Urothelium cell line (cell line): ENCODE measurements around the gene CD46.

Experiments
- DNase-seq: peaks from one replicate; pipeline ENCODE4 v3.0.0; 2011; ENCODE audit warnings: low spot score, mixed read lengths
- FAIRE-seq: peaks from 2 replicates; lab custom pipeline; 2011; peaks lifted over from hg19 to GRCh38; lab: Jason Lieb, UNC

CD46 gene

DNA sequence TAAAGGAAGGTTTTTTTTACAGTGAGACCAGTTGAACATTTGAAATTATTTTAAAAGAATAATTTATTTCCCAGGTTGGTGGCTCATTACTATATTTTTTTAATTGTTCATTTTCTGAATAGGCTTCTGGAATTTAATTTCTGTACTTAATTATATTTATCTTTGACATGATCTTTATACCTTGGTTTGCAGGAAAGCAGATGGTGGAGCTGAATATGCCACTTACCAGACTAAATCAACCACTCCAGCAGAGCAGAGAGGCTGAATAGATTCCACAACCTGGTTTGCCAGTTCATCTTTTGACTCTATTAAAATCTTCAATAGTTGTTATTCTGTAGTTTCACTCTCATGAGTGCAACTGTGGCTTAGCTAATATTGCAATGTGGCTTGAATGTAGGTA lies 41.5 kb downstream of the CD46 start:
- no peak for DNase-seq
- no peak for FAIRE-seq

DNA sequence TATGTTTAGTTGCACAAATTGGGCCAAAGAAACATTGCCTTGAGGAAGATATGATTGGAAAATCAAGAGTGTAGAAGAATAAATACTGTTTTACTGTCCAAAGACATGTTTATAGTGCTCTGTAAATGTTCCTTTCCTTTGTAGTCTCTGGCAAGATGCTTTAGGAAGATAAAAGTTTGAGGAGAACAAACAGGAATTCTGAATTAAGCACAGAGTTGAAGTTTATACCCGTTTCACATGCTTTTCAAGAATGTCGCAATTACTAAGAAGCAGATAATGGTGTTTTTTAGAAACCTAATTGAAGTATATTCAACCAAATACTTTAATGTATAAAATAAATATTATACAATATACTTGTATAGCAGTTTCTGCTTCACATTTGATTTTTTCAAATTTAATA lies 43.0 kb downstream of the CD46 start:
- DNase-seq (no peak), FAIRE-seq (no peak)

- FAIRE-seq, result peak; percentile 46
Measured at GRCh38 chr1:207797229-207797973, 45.5 kb downstream of the CD46 start.

DNA sequence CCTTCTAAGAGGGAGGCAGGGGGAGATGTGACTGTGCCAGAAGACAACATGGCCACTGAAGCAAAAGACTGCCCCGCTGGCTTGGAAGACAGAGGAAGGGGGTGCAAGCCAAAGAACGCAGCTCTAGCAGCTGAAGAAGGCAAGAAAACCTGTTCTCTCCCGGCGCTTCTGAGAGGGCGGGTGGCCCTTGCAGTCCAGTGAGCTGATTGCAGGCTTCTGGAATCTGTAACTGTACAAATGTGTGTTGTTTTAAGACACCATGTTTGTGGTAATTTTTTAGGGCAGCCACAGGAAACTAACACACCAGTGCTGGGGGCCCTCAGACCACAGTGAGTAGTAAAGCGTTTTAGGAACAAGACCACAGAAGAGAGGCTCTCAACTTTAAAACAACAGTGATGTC lies 47.0 kb downstream of the CD46 start:
- DNase-seq (no peak), FAIRE-seq (no peak)

More at GRCh38 chr1:207797229-207797973, 45.5 kb downstream of the CD46 start:
- peak; percentile 76 for DNase-seq

DNA sequence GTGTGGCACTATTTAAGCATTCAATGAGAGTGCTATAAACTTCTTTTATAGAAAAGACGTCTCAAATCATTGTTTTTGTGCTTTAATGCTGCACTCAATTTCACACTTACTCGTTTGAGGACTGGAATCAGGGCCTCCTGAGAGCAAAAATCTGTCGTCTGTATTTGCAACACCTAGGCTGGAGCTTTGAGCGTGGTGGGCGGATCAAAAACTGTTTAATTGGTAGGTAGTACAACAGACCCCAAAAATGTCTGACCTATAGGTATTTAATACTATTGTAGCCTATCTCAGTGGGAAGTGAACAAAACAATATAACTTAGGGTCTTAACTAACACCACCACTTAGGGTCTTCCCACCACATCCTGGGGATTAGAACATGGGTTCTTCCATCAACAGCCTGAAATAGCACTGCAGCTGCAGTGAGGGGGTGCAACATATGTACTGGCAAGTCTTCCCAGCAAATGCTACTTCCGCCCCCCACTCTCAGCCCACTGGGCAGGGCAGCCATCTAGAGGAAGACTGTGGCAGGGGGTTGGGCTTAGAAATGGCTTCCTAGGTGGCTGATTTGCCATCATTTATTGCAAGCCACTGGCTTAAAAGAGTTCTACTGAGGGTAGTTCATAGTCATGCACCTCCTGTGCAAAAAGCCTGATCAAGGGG lies 48.3 kb downstream of the CD46 start:
- FAIRE-seq (no peak), DNase-seq (no peak)

GRCh38 chr1:207801819-207802218 lies 50.0 kb downstream of the CD46 start:
- DNase-seq, result no peak
- no peak for FAIRE-seq

DNA sequence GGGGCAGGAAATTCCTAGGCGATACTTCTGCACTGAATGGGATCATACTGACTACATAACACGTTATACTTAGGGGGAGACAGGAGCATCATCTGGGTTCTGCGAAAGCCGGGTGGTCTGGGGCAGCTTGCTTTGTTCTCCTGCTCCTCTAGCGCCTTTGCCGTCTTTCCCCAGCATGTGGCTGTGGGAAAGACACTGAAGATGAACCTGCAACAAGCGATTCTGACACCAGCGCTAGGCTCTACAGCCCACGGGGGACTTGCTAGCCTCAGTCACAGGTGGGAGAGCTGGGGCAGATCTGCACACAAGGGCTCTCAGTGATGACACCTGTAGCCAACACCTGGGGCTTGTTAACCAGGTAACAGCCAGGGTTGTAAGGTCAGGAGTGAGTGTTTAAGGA lies 51.8 kb downstream of the CD46 start:
- DNase-seq (no peak), FAIRE-seq (no peak)

DNA sequence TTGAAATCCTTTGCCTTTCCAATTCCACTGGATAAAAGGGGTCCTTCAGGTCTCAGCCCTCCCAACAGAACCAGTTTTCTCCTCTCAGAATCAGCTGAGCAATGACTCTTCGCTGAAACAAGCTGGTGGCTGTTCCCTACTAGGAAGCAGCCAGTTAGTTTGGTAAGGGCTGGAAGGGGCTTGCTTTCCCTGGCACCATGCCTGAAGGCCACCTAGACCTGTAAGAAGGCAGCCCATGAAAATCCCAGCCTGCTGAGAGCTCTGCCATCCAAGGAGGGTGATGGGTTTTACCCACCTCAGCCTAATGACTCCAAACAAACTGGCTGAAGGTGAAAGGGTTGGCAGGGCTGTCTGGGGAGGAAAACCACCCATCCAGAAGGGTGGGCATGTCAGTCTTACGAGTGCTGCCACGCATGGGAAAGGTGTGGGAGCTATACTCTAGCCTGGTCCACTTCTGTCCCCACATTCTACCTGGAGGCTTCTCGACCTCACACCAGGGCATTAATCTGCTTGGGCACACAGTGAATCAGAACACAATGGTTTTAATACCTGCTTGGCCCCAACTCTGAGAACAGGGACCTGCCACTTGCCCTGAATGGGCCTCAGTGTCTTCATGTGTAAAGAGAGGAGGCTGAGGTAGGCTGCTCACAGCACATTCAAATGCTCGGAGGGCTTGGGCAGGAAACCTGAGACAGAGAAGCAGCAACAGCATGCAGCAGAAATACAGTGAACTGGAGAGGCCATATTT lies 53.0 kb downstream of the CD46 start:
- FAIRE-seq, result no peak
- DNase-seq, result no peak

GRCh38 chr1:207805841-207806421 lies 54.1 kb downstream of the CD46 start:
- FAIRE-seq, result no peak

DNA sequence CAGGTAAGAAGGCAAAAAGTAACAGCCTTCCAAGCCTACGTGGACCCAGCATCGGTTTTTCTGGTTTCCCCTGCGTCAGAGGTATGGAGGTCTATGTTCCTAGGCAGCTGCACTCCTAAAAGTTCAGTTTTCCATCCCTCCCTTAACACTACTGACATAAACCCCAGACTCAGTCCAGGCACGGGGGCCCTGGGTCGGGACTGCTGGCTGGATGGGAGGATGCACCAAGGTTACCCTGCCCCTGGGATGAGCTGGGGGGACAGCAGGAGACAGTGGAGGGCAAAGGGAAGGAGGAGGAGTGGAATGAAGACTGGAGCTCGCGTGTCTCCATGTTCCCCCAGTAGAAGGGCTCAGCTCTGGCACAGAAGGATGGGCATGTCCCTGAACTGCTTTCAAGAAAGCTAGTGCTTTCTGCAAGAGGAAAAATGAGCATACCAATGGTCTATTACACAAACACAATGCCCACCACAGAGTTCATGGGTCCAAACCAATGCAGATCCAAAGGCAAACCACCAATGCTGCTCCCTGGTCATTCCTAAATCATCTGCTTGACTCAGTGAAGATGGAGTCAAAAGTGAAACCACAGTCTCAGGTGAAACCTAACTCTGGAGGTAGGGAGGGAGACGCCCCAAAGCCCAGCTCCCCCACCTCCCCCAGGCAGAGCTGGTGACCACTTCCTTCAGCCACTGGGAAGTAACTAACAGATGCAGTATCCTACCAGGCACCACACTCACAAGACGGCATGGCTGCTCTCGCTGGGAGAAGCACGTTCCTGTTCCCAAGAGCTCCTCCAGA lies 54.9 kb downstream of the CD46 start:
- no peak for FAIRE-seq
- no peak for DNase-seq

More at GRCh38 chr1:207805841-207806421, 54.1 kb downstream of the CD46 start:
- peak; percentile 76 for DNase-seq

DNA sequence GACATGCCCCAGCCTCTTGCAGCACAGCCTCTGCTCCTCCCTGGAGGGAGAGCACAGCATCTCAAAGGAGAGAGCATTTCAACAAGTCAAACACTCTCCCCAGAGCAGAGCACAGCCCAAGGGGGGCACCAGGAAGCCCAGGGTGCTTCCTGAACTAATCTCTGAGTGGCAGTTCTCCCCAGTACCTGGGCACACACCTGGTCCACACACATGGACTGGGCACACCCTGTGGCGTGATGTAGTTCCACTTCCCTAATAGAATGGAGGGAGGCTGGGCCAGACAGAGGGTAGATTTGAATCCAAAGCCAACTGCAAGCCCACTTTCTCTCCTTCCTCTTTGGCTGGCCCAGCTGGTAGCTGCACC lies 55.5 kb downstream of the CD46 start:
- FAIRE-seq, result no peak
- no peak for DNase-seq

- DNase-seq (no peak), FAIRE-seq (no peak)
Measured at GRCh38 chr1:207807690-207808321, 56.0 kb downstream of the CD46 start.

GRCh38 chr1:207808322-207808705 lies 56.5 kb downstream of the CD46 start:
- FAIRE-seq (no peak), DNase-seq (no peak)

DNA sequence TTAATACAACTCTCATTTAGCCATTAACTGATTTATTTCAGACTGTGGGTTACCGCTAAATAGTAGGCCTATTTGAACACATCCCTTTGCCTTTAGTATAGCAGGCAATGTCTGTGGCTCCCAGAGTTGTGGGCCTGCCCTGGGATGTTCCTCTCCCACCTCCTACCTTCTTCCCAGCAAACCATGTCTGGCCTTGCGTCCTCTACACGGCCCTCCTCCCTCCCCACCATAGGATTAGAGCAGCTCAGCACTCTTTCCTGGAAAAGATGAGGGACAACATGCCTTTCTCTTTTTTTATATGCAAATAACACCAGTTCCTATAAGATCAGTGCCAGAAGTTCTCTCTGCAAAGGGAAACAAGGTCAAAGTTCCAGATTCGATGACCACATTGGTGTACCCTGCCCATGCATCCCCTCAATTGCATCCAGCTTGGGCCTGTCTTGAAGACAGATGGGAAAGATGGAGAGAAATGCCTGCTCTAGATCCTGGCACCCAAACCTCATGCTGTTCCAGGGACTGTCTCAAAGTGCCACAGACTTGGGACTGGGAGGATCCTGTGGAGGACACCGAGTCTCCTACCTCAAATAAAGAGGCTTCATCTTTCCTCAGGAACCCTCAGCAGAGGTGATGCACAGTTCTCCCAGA lies 57.2 kb downstream of the CD46 start:
- FAIRE-seq, result no peak
- no peak for DNase-seq

- no peak for FAIRE-seq
- no peak for DNase-seq
Measured at GRCh38 chr1:207810173-207810572, 58.3 kb downstream of the CD46 start.

DNA sequence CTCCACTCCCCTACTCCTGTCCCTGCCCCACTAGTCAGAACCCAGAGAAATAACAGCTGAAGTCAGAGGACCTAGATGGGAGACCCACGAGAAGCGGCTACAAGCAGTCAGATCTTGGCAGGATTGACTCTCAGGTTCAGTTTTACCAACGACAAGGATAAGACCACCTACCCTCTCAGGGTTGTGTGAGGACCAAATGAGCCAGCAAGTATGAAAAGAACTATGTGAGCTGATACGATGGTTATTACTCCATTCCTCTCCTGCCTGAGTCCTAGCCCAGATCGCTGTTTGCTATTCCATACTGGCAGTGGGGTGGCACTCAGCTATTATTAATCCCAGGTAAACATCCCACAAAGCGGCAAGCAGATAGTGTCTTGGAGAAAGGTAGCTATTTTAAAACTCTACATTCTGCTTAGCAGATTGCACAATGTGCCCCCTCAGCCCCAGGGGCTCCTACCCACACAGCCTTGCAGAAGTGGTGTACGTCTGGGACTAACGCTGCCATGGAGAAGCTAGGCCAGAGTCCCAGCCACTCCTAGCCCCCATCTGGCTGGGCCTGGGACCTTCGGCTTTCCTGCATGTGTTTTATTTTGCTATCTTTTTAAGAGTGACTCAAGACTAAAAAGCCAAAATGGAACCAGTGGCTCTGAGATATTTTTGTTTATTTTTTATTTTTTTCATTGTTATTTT lies 58.9 kb downstream of the CD46 start:
- FAIRE-seq (no peak), DNase-seq (no peak)

- DNase-seq (no peak), FAIRE-seq (no peak)
Measured at GRCh38 chr1:207811319-207811718, 59.5 kb downstream of the CD46 start.

DNA sequence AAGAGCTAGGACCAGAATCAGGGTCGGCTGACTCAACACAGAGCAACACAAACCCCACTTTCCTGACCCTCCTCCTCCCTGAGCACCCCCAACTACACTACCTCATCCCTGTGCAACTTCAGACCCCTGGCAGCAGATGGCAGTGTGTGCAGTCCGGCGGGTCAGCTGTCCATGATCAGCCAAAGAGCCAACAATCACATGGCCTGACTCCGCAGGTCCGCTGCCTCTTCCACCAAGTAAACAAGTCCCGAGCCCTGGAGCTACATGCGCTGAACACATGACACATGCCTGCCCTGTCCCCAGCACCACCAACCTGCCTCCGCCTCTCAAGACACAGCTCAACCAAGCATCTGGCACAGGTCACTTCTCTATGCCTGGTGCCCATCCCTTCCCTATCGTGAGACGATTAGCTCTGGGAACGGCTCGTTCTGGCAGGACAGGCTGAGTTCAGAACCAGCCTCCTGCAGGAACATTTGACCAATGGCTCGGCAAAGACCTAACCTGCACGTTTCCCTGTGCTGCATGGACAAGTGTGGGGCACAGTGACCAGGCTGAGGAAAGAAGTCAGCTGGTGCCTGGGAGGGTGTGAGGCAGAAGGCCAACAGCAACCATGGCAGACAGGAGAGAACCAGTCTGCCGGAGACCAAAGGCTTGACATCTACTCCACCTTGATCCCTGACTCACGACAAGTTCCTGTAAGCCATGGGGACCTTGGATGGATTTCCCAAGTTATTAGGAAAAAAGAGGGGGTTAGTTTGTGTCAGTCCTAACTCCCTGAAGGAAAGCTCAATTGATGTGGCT lies 60.3 kb downstream of the CD46 start:
- FAIRE-seq, result no peak
- DNase-seq, result no peak
